K562 (cell line): Measurements from ENCODE around the gene FGF14. TPM values are rescaled to one million over a fixed set of nuclear protein-coding genes. Genes with fewer than 3 reads are reported as not detected.

Experiments used
- ATAC-seq: fragments of 200-7000 bp; cut with Tn5 transposase; 3 replicates; pipeline ENCODE4 v1.9.1; 2020; ENCODE audit warnings: moderate library complexity
- BruUV-seq: library from RNA; stranded (reverse); fragments of 400-500 nt; replicated peaks from 2 replicates; lab custom pipeline; 2021; lab: Mats Ljungman, UMichigan
- CTCF ChIA-PET: fragments of 300-600 bp; formaldehyde crosslinking; extraction: SDS; loops from one replicate; lab custom pipeline; 2021; ENCODE audit warnings: low intra/inter-chr PET ratio; lab: Yijun Ruan, JAX
- POLR2A ChIA-PET: fragments of 300-600, 350-650 bp; sonication (Branson Sonifier 250); formaldehyde crosslinking; extraction: SDS; loops from one replicate; lab custom pipeline; 2021; ENCODE audit warnings: antibody characterized with exemption, inconsistent platforms; lab: Yijun Ruan, JAX
- DNase-seq, 4 experiments: peaks; one replicate each; pipeline versions ENCODE4 v3.0.0 to v3.0.0-alpha.2; 2011 to 2018; ENCODE audit warnings: low spot score in 3 of 4, mixed read lengths in 3 of 4; ENCODE audit errors: extremely low read depth in 1 of 4
- FAIRE-seq: peaks from 2 replicates; lab custom pipeline; 2011; peaks lifted over from hg19 to GRCh38; lab: Jason Lieb, UNC
- H2AFZ ChIP-seq: 2 replicates; pipeline ENCODE4 v1.6.0; 2011; ENCODE audit warnings: low read depth, low read length, control low read depth, inconsistent platforms
- H3K27ac ChIP-seq: fragments of 200-600 bp; 3 replicates; pipeline ENCODE4 v1.8.0; 2011; ENCODE audit warnings: low read depth, mild to moderate bottlenecking, control low read depth, inconsistent platforms, low read length, moderate library complexity, mixed read lengths; ENCODE audit errors: extremely low read depth
- H3K27me3 ChIP-seq, 2 experiments: fragments of 300-600 bp in 1 of 2; 2 replicates in 1 of 2; 3 replicates in 1 of 2; pipeline versions ENCODE4 v1.6.0 to v1.8.0; 2011; ENCODE audit warnings: inconsistent platforms in 2 of 2, low read length in 2 of 2, mild to moderate bottlenecking in 1 of 2, mixed read lengths in 1 of 2, moderate library complexity in 1 of 2; ENCODE audit not compliant: control insufficient read depth in 2 of 2, insufficient read depth in 2 of 2
- H3K36me3 ChIP-seq: fragments of 300-600 bp; 3 replicates; pipeline ENCODE4 v1.8.0; 2011; ENCODE audit warnings: mild to moderate bottlenecking, low read length, inconsistent platforms; ENCODE audit not compliant: control insufficient read depth, insufficient read depth
- H3K4me1 ChIP-seq, 2 experiments: fragments of 200-600 bp in 1 of 2; replicated peaks in 1 of 2; 2 replicates in 1 of 2; 3 replicates in 1 of 2; pipeline versions ENCODE4 v1.5.1 to v1.8.0; 2011; ENCODE audit warnings: inconsistent platforms in 2 of 2, low read length in 2 of 2, mild to moderate bottlenecking in 1 of 2, mixed read lengths in 1 of 2, moderate library complexity in 1 of 2; ENCODE audit not compliant: control insufficient read depth in 2 of 2, insufficient read depth in 2 of 2
- H3K4me2 ChIP-seq: 2 replicates; pipeline ENCODE4 v1.6.1; 2011; ENCODE audit warnings: low read length, control low read depth, inconsistent platforms, mixed read lengths; ENCODE audit not compliant: insufficient read depth
- H3K4me3 ChIP-seq: fragments of 200-600 bp; sonication (generic), shearing (Covaris generic); 2 replicates; pipeline ENCODE4 v1.5.1; 2016; ENCODE audit warnings: control low read depth, inconsistent platforms
- H3K79me2 ChIP-seq: fragments of 200-600 bp; 3 replicates; pipeline ENCODE4 v1.8.0; 2011; ENCODE audit warnings: low read length, inconsistent platforms; ENCODE audit not compliant: control insufficient read depth, insufficient read depth
- H3K9ac ChIP-seq, 2 experiments: 2 replicates each; pipeline versions ENCODE4 v1.6.0 to v1.6.1; 2011; ENCODE audit warnings: low read depth in 2 of 2, low read length in 2 of 2, control low read depth in 1 of 2, inconsistent platforms in 1 of 2, mild to moderate bottlenecking in 1 of 2, mixed read lengths in 1 of 2; ENCODE audit not compliant: insufficient read depth in 1 of 2
- H3K9me1 ChIP-seq: one replicate; pipeline ENCODE4 v1.6.0; 2011; ENCODE audit warnings: inconsistent platforms, mild to moderate bottlenecking, low read length, moderate library complexity; ENCODE audit not compliant: control insufficient read depth, insufficient read depth
- H3K9me3 ChIP-seq: replicated peaks from 2 replicates; pipeline ENCODE4 v1.5.1; 2011; ENCODE audit warnings: low read depth, low read length, inconsistent platforms; ENCODE audit not compliant: control insufficient read depth, insufficient read depth
- H4K20me1 ChIP-seq: replicated peaks from 2 replicates; pipeline ENCODE4 v1.6.1; 2011; ENCODE audit warnings: low read length, inconsistent platforms, mixed read lengths; ENCODE audit not compliant: control insufficient read depth, insufficient read depth
- ARID2 ChIP-seq: fragments of 450-650 bp; IDR thresholded peaks from 2 replicates; pipeline ENCODE4 v1.6.1; 2017; ENCODE audit warnings: antibody characterized with exemption, mild to moderate bottlenecking
- CBX5 ChIP-seq: IDR thresholded peaks from 2 replicates; pipeline ENCODE4 v1.6.1; 2014; ENCODE audit warnings: low read depth, borderline replicate concordance
- FOS ChIP-seq: IDR thresholded peaks from 3 replicates; pipeline ENCODE4 v1.6.1; 2011; ENCODE audit not compliant: insufficient read length; ENCODE audit errors: extremely low read depth
- FOXJ3 ChIP-seq: sonication (generic); formaldehyde crosslinking; IDR thresholded peaks from 2 replicates; pipeline ENCODE4 v1.4.0; 2020; ENCODE audit warnings: mild to moderate bottlenecking, missing genetic modification reagents
- RBM17 ChIP-seq: fragments of 200-400 bp; formaldehyde crosslinking; IDR thresholded peaks from 2 replicates; pipeline ENCODE4 v1.6.1; 2017; ENCODE audit warnings: low read depth, mild to moderate bottlenecking, low read length, borderline replicate concordance
- SETDB1 ChIP-seq: IDR thresholded peaks from one replicate; pipeline ENCODE4 v1.6.1; 2012; ENCODE audit warnings: low read length, control low read depth, inconsistent platforms
- TCFL5 ChIP-seq: fragments of 250-450 bp; sonication (Bioruptor Pico); conservative IDR thresholded peaks from 2 replicates; pipeline ENCODE4 v1.6.1; 2021; ENCODE audit warnings: mild to moderate bottlenecking, moderate library complexity, matching md5 sums
- YBX1 ChIP-seq: fragments of 450-650 bp; IDR thresholded peaks from 2 replicates; pipeline ENCODE4 v1.7.1; 2016; ENCODE audit warnings: mild to moderate bottlenecking
- ZNF644 ChIP-seq: fragments of 200-800 bp; sonication (Bioruptor generic); IDR thresholded peaks from 2 replicates; pipeline ENCODE4 v1.6.1; 2016; ENCODE audit warnings: low read depth, missing genetic modification characterization, missing compliant biosample characterization
- in situ Hi-C: fragments of 300-500 bp; cut with MboI; formaldehyde crosslinking; loops from 4 replicates; pipeline ENCODE4 v1.15.0; 2018; ENCODE audit warnings: inconsistent platforms, mixed read lengths
- intact Hi-C: fragments of 100-400 bp; cut with micrococcal nuclease; formaldehyde crosslinking; loops from 2 replicates; pipeline ENCODE4 v1.14.2; 2022
- polyA plus RNA-seq, 8 experiments: library from polyadenylated mRNA; depleted of rRNA in 4 of 8; stranded (reverse) in 5 of 8; unstranded in 3 of 8; fragments of >200 nt; fragmentation: Nextera tagmentation in 2 of 8; fragmentation: Illumina TruSeq in 1 of 8; extraction: Ambion mirVana in 2 of 8; extraction: Trizol in 1 of 8; gene quantifications; 2 replicates each; pipeline versions ENCODE4 v1.2.1 to v1.2.3, GENCODE V29; 2011 to 2014; ENCODE audit warnings: inconsistent platforms in 1 of 8, missing spikeins in 1 of 8
- total RNA-seq, 7 experiments: library from RNA; depleted of rRNA in 6 of 7; stranded (reverse); fragments of >200 nt in 6 of 7; fragmentation: Illumina TruSeq in 2 of 7; extraction: Trizol in 2 of 7; gene quantifications; 2 replicates each; pipeline versions ENCODE4 v1.2.1 to v1.2.3, GENCODE V29; 2011 to 2021; ENCODE audit warnings: low replicate concordance in 1 of 7
- TF ChIP-seq, protein P1 (sequence below): fragments of 450-650 bp; formaldehyde crosslinking; IDR thresholded peaks from 2 replicates; pipeline ENCODE4 v1.4.0; 2020; ENCODE audit warnings: mild to moderate bottlenecking, moderate library complexity
- TF ChIP-seq, protein P2 (sequence below): IDR thresholded peaks from 2 replicates; pipeline ENCODE4 v1.6.1; 2012; ENCODE audit warnings: low read depth, low read length, improper control_type of control experiment, borderline replicate concordance

The FGF14 gene
- total and polyA plus RNA-seq, 9 of the 15 experiments (the other 6 are each of a cell fraction or from before 2014, with no cell fraction given), result not detected

DNA sequence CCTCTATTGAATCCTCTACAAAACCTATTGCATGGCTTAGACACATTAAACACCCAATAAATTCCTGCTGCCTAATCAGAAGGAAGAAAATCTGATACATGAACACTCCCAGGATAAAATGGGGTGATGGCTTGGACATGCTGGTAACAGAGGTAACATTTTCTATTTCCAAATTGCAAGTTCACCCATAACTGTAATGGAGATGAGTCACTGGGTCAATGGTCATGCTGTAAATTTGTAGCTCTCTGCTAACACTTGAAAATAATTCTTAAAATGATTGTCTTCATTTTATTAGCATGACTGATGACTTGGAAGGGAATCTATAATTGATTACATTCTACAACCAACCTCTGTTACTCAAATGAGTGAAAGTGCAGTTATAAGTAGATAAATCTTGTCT is 434.1 kb downstream of the FGF14 start:
- intact Hi-C loops, result no loop called here
- no peak overlapping the region for H3K9ac ChIP-seq
- no peaks in the 10 kb centered on the region for H3K4me1 ChIP-seq
- FAIRE-seq, result no peak
- no peaks in the 10 kb centered on the region for H3K9me1 ChIP-seq
- H3K4me3 ChIP-seq, result no peak overlapping the region
- no peaks in the 10 kb centered on the region for H3K79me2 ChIP-seq
- no peak for TF ChIP-seq SETDB1
- TF ChIP-seq TCFL5 (CRISPR knock-in tag), result no peak
- no peaks in the 10 kb centered on the region for H3K9me3 ChIP-seq
- no peak for ATAC-seq
- no peak overlapping the region for H3K27ac ChIP-seq
- no peak for DNase-seq
- H3K4me2 ChIP-seq, result no peak overlapping the region
- no peak overlapping the region for H2AFZ ChIP-seq
- H3K36me3 ChIP-seq, result no peaks in the 10 kb centered on the region
- no peaks in the 10 kb centered on the region for H4K20me1 ChIP-seq
- no TSS peak for BruUV-seq
- CTCF ChIA-PET, result no interaction called here
- in situ Hi-C loops, result no loop called here
- POLR2A ChIA-PET, result no interaction called here
- no peaks in the 10 kb centered on the region for H3K27me3 ChIP-seq

DNA sequence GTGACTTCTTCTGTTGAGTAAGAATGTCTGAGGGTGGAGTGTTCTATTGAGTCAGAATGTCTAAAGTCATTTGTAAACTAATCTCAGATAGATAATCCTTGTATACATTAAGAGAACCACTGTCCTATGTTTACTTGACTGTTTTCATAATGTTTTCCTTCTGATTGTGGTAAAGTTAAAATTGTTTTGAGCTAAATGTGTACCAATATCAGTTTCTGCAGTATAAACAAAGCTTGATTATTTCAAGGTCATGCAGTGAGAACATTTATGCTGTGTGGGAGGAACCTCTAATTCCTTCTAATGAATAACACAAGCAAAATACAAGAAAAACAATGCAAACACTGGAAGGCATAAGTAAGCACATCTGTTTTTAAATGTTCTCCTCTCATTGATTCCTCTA is 434.6 kb downstream of the FGF14 start:
- intact Hi-C loops, result no loop called here
- POLR2A ChIA-PET, result no interaction called here
- H3K4me3 ChIP-seq, result no peak overlapping the region
- H3K36me3 ChIP-seq, result no peaks in the 10 kb centered on the region
- no peaks in the 10 kb centered on the region for H3K9me1 ChIP-seq
- CTCF ChIA-PET, result no interaction called here
- TF ChIP-seq CBX5 (no peak), ZNF644 (tag) (no peak), YBX1 (no peak), ARID2 (no peak), FOS (no peak), FOXJ3 (CRISPR knock-in tag) (no peak), RBM17 (no peak)
- TF ChIP-seq, protein P1, sequence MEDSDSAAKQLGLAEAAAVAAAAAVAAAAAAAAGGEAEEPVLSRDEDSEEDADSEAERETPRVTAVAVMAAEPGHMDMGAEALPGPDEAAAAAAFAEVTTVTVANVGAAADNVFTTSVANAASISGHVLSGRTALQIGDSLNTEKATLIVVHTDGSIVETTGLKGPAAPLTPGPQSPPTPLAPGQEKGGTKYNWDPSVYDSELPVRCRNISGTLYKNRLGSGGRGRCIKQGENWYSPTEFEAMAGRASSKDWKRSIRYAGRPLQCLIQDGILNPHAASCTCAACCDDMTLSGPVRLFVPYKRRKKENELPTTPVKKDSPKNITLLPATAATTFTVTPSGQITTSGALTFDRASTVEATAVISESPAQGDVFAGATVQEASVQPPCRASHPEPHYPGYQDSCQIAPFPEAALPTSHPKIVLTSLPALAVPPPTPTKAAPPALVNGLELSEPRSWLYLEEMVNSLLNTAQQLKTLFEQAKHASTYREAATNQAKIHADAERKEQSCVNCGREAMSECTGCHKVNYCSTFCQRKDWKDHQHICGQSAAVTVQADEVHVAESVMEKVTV (CRISPR knock-in tag), result no peak
- TF ChIP-seq, protein P2, sequence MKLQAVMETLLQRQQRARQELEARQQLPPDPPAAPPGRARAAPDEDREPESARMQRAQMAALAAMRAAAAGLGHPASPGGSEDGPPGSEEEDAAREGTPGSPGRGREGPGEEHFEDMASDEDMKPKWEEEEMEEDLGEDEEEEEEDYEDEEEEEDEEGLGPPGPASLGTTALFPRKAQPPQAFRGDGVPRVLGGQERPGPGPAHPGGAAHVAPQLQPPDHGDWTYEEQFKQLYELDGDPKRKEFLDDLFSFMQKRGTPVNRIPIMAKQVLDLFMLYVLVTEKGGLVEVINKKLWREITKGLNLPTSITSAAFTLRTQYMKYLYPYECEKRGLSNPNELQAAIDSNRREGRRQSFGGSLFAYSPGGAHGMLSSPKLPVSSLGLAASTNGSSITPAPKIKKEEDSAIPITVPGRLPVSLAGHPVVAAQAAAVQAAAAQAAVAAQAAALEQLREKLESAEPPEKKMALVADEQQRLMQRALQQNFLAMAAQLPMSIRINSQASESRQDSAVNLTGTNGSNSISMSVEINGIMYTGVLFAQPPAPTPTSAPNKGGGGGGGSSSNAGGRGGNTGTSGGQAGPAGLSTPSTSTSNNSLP, result no peak
- no peak overlapping the region for H2AFZ ChIP-seq
- no peaks in the 10 kb centered on the region for H3K27me3 ChIP-seq
- BruUV-seq, result no TSS peak
- no peak for DNase-seq
- in situ Hi-C loops, result no loop called here
- no peaks in the 10 kb centered on the region for H3K9me3 ChIP-seq
- ATAC-seq, result no peak
- H3K4me2 ChIP-seq, result no peak overlapping the region
- H3K9ac ChIP-seq, result no peak overlapping the region
- FAIRE-seq, result no peak
- no peak overlapping the region for H3K27ac ChIP-seq
- H4K20me1 ChIP-seq, result no peaks in the 10 kb centered on the region
- no peaks in the 10 kb centered on the region for H3K4me1 ChIP-seq
- no peaks in the 10 kb centered on the region for H3K79me2 ChIP-seq
